Measurements from ENCODE around the gene CAD.

CAD gene

GRCh38 chr2:27225526-27225925 is 8.4 kb downstream of the CAD start:
- TF ChIP-seq EZH2phosphoT487 (IDR thresholded peaks at IDR 0.05; ENCODE audit: borderline replicate concordance, low read length) (no peak), CTCF (IDR thresholded peaks at IDR 0.05; ENCODE audit: low read depth, low read length, poor library complexity, severe bottlenecking) (no peak)
- Histone ChIP-seq H3K79me2 (ENCODE audit: control insufficient read depth, low read length) (no peaks in the 10 kb centered on the region; the same call in 1 of the 2 replicates), H3K27ac (ENCODE audit: low read depth, low read length) (no peak overlapping the region), H3K36me3 (ENCODE audit: control insufficient read depth, low read length) (peaks cover 80% of the 10 kb centered on the region), H3K9me2 (replicated peaks; ENCODE audit: control insufficient read depth, low read length) (no peaks in the 10 kb centered on the region), H4K20me1 (ENCODE audit: control insufficient read depth, insufficient read depth, low read depth, low read length) (no peaks in the 10 kb centered on the region), H3K27me3 (ENCODE audit: control insufficient read depth, low read length) (no peaks in the 10 kb centered on the region), H3K4me3 (ENCODE audit: low read length) (no peak overlapping the region), H3K9me3 (ENCODE audit: control insufficient read depth, insufficient read depth, low read length) (no peaks in the 10 kb centered on the region), H3K4me1 (ENCODE audit: control insufficient read depth, low read length) (no peaks in the 10 kb centered on the region), H3F3A (ENCODE audit: control insufficient read depth, insufficient read depth) (no peaks in the 10 kb centered on the region), H3K4me2 (ENCODE audit: low read length) (no peak overlapping the region)

GRCh38 chr2:27227501-27227900 is 10.3 kb downstream of the CAD start:
- Histone ChIP-seq H3K9me2 (replicated peaks; ENCODE audit: control insufficient read depth, low read length) (no peaks in the 10 kb centered on the region), H3K27me3 (ENCODE audit: control insufficient read depth, low read length) (no peaks in the 10 kb centered on the region), H3K4me2 (ENCODE audit: low read length) (no peak overlapping the region), H3K9me3 (ENCODE audit: control insufficient read depth, insufficient read depth, low read length) (no peaks in the 10 kb centered on the region), H4K20me1 (ENCODE audit: control insufficient read depth, insufficient read depth, low read depth, low read length) (no peaks in the 10 kb centered on the region), H3K79me2 (ENCODE audit: control insufficient read depth, low read length) (no peaks in the 10 kb centered on the region), H3K27ac (ENCODE audit: low read depth, low read length) (no peak overlapping the region), H3K36me3 (ENCODE audit: control insufficient read depth, low read length) (peaks cover 81% of the 10 kb centered on the region), H3K4me1 (ENCODE audit: control insufficient read depth, low read length) (no peaks in the 10 kb centered on the region), H3K4me3 (ENCODE audit: low read length) (no peak overlapping the region), H3F3A (ENCODE audit: control insufficient read depth, insufficient read depth) (no peaks in the 10 kb centered on the region)
- TF ChIP-seq EZH2phosphoT487 (IDR thresholded peaks at IDR 0.05; ENCODE audit: borderline replicate concordance, low read length): no peak
- TF ChIP-seq CTCF (IDR thresholded peaks at IDR 0.05; ENCODE audit: low read depth, low read length, poor library complexity, severe bottlenecking): no peak

GRCh38 chr2:27231921-27232320 is 14.8 kb downstream of the CAD start:
- H3K79me2 ChIP-seq (ENCODE audit: control insufficient read depth, low read length): no peaks in the 10 kb centered on the region
- no peaks in the 10 kb centered on the region for H3K9me3 ChIP-seq (ENCODE audit: control insufficient read depth, insufficient read depth, low read length)
- H3K4me1 ChIP-seq (ENCODE audit: control insufficient read depth, low read length): no peaks in the 10 kb centered on the region
- no peak overlapping the region for H3K27ac ChIP-seq (ENCODE audit: low read depth, low read length)
- TF ChIP-seq CTCF (IDR thresholded peaks at IDR 0.05; ENCODE audit: low read depth, low read length, poor library complexity, severe bottlenecking) (no peak), EZH2phosphoT487 (IDR thresholded peaks at IDR 0.05; ENCODE audit: borderline replicate concordance, low read length) (no peak)
- H3K4me2 ChIP-seq (ENCODE audit: low read length): no peak overlapping the region
- H3K36me3 ChIP-seq (ENCODE audit: control insufficient read depth, low read length): peaks cover 85% of the 10 kb centered on the region
- H3K9me2 ChIP-seq (replicated peaks; ENCODE audit: control insufficient read depth, low read length): no peaks in the 10 kb centered on the region
- H4K20me1 ChIP-seq (ENCODE audit: control insufficient read depth, insufficient read depth, low read depth, low read length): no peaks in the 10 kb centered on the region
- no peak overlapping the region for H3K4me3 ChIP-seq (ENCODE audit: low read length)
- no peaks in the 10 kb centered on the region for H3K27me3 ChIP-seq (ENCODE audit: control insufficient read depth, low read length)
- H3F3A ChIP-seq (ENCODE audit: control insufficient read depth, insufficient read depth): no peaks in the 10 kb centered on the region

GRCh38 chr2:27233341-27233740 is 16.2 kb downstream of the CAD start:
- H3K36me3 ChIP-seq (ENCODE audit: control insufficient read depth, low read length): peaks cover 83% of the 10 kb centered on the region

More at GRCh38 chr2:27233341-27233740, 16.2 kb downstream of the CAD start:
- no peaks in the 10 kb centered on the region for H3K27me3 ChIP-seq (ENCODE audit: control insufficient read depth, low read length)
- H3K9me3 ChIP-seq (ENCODE audit: control insufficient read depth, insufficient read depth, low read length): no peaks in the 10 kb centered on the region
- H3K4me3 ChIP-seq (ENCODE audit: low read length): no peak overlapping the region
- no peaks in the 10 kb centered on the region for H3K79me2 ChIP-seq (ENCODE audit: control insufficient read depth, low read length)
- no peak overlapping the region for H3K27ac ChIP-seq (ENCODE audit: low read depth, low read length)
- H3K4me1 ChIP-seq (ENCODE audit: control insufficient read depth, low read length): no peaks in the 10 kb centered on the region
- no peaks in the 10 kb centered on the region for H3F3A ChIP-seq (ENCODE audit: control insufficient read depth, insufficient read depth)
- no peaks in the 10 kb centered on the region for H4K20me1 ChIP-seq (ENCODE audit: control insufficient read depth, insufficient read depth, low read depth, low read length)
- TF ChIP-seq CTCF (IDR thresholded peaks at IDR 0.05; ENCODE audit: low read depth, low read length, poor library complexity, severe bottlenecking) (no peak), EZH2phosphoT487 (IDR thresholded peaks at IDR 0.05; ENCODE audit: borderline replicate concordance, low read length) (no peak)
- no peaks in the 10 kb centered on the region for H3K9me2 ChIP-seq (replicated peaks; ENCODE audit: control insufficient read depth, low read length)
- no peak overlapping the region for H3K4me2 ChIP-seq (ENCODE audit: low read length)
